ENCODE data around the gene ADGRV1. TPM values are rescaled to one million over a fixed set of nuclear protein-coding genes. Genes with fewer than 3 reads are reported as not detected.

The ADGRV1 gene
- polyA plus RNA-seq, 1 donor from 2014 or later: 3.7 TPM

- H3K4me3 ChIP-seq (ENCODE audit: low read length): no peak overlapping the region
- H3K36me3 ChIP-seq (ENCODE audit: insufficient read depth, low read length): no peaks in the 10 kb centered on the region
- no peaks in the 10 kb centered on the region for H3K27me3 ChIP-seq (ENCODE audit: insufficient read depth, low read depth, low read length)
- TF ChIP-seq, protein P1, sequence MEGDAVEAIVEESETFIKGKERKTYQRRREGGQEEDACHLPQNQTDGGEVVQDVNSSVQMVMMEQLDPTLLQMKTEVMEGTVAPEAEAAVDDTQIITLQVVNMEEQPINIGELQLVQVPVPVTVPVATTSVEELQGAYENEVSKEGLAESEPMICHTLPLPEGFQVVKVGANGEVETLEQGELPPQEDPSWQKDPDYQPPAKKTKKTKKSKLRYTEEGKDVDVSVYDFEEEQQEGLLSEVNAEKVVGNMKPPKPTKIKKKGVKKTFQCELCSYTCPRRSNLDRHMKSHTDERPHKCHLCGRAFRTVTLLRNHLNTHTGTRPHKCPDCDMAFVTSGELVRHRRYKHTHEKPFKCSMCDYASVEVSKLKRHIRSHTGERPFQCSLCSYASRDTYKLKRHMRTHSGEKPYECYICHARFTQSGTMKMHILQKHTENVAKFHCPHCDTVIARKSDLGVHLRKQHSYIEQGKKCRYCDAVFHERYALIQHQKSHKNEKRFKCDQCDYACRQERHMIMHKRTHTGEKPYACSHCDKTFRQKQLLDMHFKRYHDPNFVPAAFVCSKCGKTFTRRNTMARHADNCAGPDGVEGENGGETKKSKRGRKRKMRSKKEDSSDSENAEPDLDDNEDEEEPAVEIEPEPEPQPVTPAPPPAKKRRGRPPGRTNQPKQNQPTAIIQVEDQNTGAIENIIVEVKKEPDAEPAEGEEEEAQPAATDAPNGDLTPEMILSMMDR (IDR thresholded peaks at IDR 0.05; ENCODE audit: poor library complexity, severe bottlenecking): no peak
- no peak for TF ChIP-seq EZH2 (IDR thresholded peaks at IDR 0.05; ENCODE audit: borderline replicate concordance, insufficient read depth, low read length, poor library complexity, severe bottlenecking)
- no peak for TF ChIP-seq RAD21 (conservative IDR thresholded peaks at IDR 0.05)
- TF ChIP-seq REST (IDR thresholded peaks at IDR 0.05; ENCODE audit: borderline replicate concordance): no peak
- no peak for TF ChIP-seq EP300 (conservative IDR thresholded peaks at IDR 0.05; ENCODE audit: poor library complexity, severe bottlenecking)
- no peak for TF ChIP-seq MXI1 (conservative IDR thresholded peaks at IDR 0.05; ENCODE audit: poor library complexity, severe bottlenecking)
- no peak for TF ChIP-seq SMC3 (conservative IDR thresholded peaks at IDR 0.05; ENCODE audit: poor library complexity)
- no peak for TF ChIP-seq POLR2AphosphoS5 (IDR thresholded peaks at IDR 0.05)
- no peak for TF ChIP-seq TAF1 (IDR thresholded peaks at IDR 0.05; ENCODE audit: low read depth)
- no peaks in the 10 kb centered on the region for H3K79me2 ChIP-seq (replicated peaks; ENCODE audit: insufficient read depth, low read length)
- no peaks in the 10 kb centered on the region for H4K20me1 ChIP-seq (ENCODE audit: insufficient read depth)
- no peak overlapping the region for H3K27ac ChIP-seq (ENCODE audit: low read length)
- no peak overlapping the region for H2AFZ ChIP-seq (ENCODE audit: low read depth, low read length)
- no peak overlapping the region for H3K4me2 ChIP-seq (ENCODE audit: low read length)
- H3K9ac ChIP-seq (ENCODE audit: low read length): no peak overlapping the region
- no peaks in the 10 kb centered on the region for H3F3A ChIP-seq (ENCODE audit: insufficient read depth, low read length, poor library complexity, severe bottlenecking)
- H3K9me3 ChIP-seq (ENCODE audit: low read length): no peaks in the 10 kb centered on the region
- no peaks in the 10 kb centered on the region for H3K9me2 ChIP-seq (ENCODE audit: insufficient read depth, low read length)
Observed at GRCh38 chr5:91144491-91145332, 586.1 kb downstream of the ADGRV1 start.

DNA sequence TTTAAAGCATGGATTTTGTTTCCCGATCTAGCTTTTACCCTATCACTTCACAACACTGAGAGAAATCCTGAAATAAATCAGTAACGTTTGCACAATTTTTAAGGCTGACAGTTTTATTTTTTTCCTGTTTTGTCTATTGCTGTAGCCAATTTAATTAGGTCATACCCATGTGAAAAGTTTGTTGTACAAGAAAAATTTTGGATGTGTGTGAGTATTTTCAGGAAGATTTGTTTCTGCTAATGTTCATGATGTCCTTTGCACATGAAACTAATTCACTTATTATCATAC is 586.7 kb downstream of the ADGRV1 start:
- Histone ChIP-seq H3K36me3 (ENCODE audit: insufficient read depth, low read length) (no peaks in the 10 kb centered on the region), H3K4me2 (ENCODE audit: low read length) (no peak overlapping the region), H3K9ac (ENCODE audit: low read length) (no peak overlapping the region), H3K9me2 (ENCODE audit: insufficient read depth, low read length) (no peaks in the 10 kb centered on the region), H3K79me2 (replicated peaks; ENCODE audit: insufficient read depth, low read length) (no peaks in the 10 kb centered on the region), H3K9me3 (ENCODE audit: low read length) (no peaks in the 10 kb centered on the region), H4K20me1 (ENCODE audit: insufficient read depth) (no peaks in the 10 kb centered on the region), H3K4me3 (ENCODE audit: low read length) (no peak overlapping the region), H3F3A (ENCODE audit: insufficient read depth, low read length, poor library complexity, severe bottlenecking) (no peaks in the 10 kb centered on the region), H2AFZ (ENCODE audit: low read depth, low read length) (no peak overlapping the region), H3K27me3 (ENCODE audit: insufficient read depth, low read depth, low read length) (no peaks in the 10 kb centered on the region), H3K27ac (ENCODE audit: low read length) (no peak overlapping the region)
- TF ChIP-seq MXI1 (conservative IDR thresholded peaks at IDR 0.05; ENCODE audit: poor library complexity, severe bottlenecking) (no peak), SMC3 (conservative IDR thresholded peaks at IDR 0.05; ENCODE audit: poor library complexity) (no peak), POLR2AphosphoS5 (IDR thresholded peaks at IDR 0.05) (no peak), REST (IDR thresholded peaks at IDR 0.05; ENCODE audit: borderline replicate concordance) (no peak)
- TF ChIP-seq, protein P1 (IDR thresholded peaks at IDR 0.05; ENCODE audit: poor library complexity, severe bottlenecking): no peak

Measured in neural cell (in vitro differentiated cells).